ENCODE measurements around the gene RHBDD2. TPM values are rescaled to one million over a fixed set of nuclear protein-coding genes. Genes with fewer than 3 reads are reported as not detected.
A peak's percentile ranks its signal among the peaks of the same experiment; 100 is the strongest.
"Not testable (repeated sequence)": the region's sequence is repeated elsewhere in the genome, so short reads cannot be mapped to it uniquely, and the experiment has no call there.

The RHBDD2 gene
- total and polyA plus RNA-seq, 9 of the 15 experiments (the other 6 are each of a cell fraction or from before 2014, with no cell fraction given), result 3.3 to 36.7 (median 17.9) TPM

GRCh38 chr7:75833662-75834061 lies 45.2 kb upstream of the RHBDD2 start:
- intact Hi-C loops (cut with micrococcal nuclease); H3K9me3 ChIP-seq (replicated peaks; ENCODE audit: control insufficient read depth, insufficient read depth, low read depth, low read length); H2AFZ ChIP-seq (ENCODE audit: low read depth, low read length); H3K36me3 ChIP-seq (ENCODE audit: control insufficient read depth, insufficient read depth, low read length); POLR2A ChIA-PET; H4K20me1 ChIP-seq (replicated peaks; ENCODE audit: control insufficient read depth, insufficient read depth, low read length); H3K4me2 ChIP-seq (ENCODE audit: insufficient read depth, low read length); DNase-seq (ENCODE audit: extremely low read depth in 1 of 4, low spot score in 3 of 4); ATAC-seq; CTCF ChIA-PET (ENCODE audit: low intra/inter-chr PET ratio); H3K27ac ChIP-seq (ENCODE audit: extremely low read depth, low read depth, low read length); H3K79me2 ChIP-seq (ENCODE audit: control insufficient read depth, insufficient read depth, low read length); H3K9ac ChIP-seq (ENCODE audit: insufficient read depth in 1 of 2, low read depth in 2 of 2, low read length in 2 of 2); H3K27me3 ChIP-seq (ENCODE audit: control insufficient read depth in 2 of 2, insufficient read depth in 2 of 2, low read length in 2 of 2); H3K9me1 ChIP-seq (ENCODE audit: control insufficient read depth, insufficient read depth, low read length); H3K4me3 ChIP-seq; BruUV-seq (replicated peaks); in situ Hi-C loops (cut with MboI); H3K4me1 ChIP-seq (replicated peaks in 1 of 2; ENCODE audit: control insufficient read depth in 2 of 2, insufficient read depth in 2 of 2, low read length in 2 of 2); FAIRE-seq: not testable (repeated sequence)
- WGBS (ENCODE audit: insufficient coverage, low coverage, missing lambda C conversion rate), result 37% methylated on average over 6 of the region's 6 CpGs

- peak overlapping the region in 1 of 2 experiments; percentile 51; a peak in 1 of 4 replicates for H3K9ac ChIP-seq (ENCODE audit: insufficient read depth in 1 of 2, low read depth in 2 of 2, low read length in 2 of 2)
- H3K4me2 ChIP-seq (ENCODE audit: insufficient read depth, low read length), result no peak overlapping the region
- CTCF ChIA-PET (ENCODE audit: low intra/inter-chr PET ratio), result no interaction called here
- H3K9me3 ChIP-seq (replicated peaks; ENCODE audit: control insufficient read depth, insufficient read depth, low read depth, low read length), result no peaks in the 10 kb centered on the region
- no peak overlapping the region for H3K4me3 ChIP-seq
- TF ChIP-seq ZBTB33 (CRISPR knock-in tag; IDR thresholded peaks at IDR 0.05) (peak; percentile 39; the same call in 1 of the 2 replicates), POLR3A (IDR thresholded peaks at IDR 0.05; ENCODE audit: borderline replicate concordance, extremely low read depth, insufficient read depth, insufficient read length) (no peak)
- H3K36me3 ChIP-seq (ENCODE audit: control insufficient read depth, insufficient read depth, low read length), result no peaks in the 10 kb centered on the region
- BruUV-seq (replicated peaks), result no TSS peak
- FAIRE-seq, result no peak
- no peaks in the 10 kb centered on the region for H3K79me2 ChIP-seq (ENCODE audit: control insufficient read depth, insufficient read depth, low read length)
- in situ Hi-C loops (cut with MboI) (no loop called here), intact Hi-C loops (cut with micrococcal nuclease) (no loop called here)
- ATAC-seq, result peak; percentile 53
- no peaks in the 10 kb centered on the region for H3K9me1 ChIP-seq (ENCODE audit: control insufficient read depth, insufficient read depth, low read length)
- peaks cover 0 to 5% of the 10 kb centered on the region in 2 experiments; a peak in 2 of 5 replicates for H3K4me1 ChIP-seq (replicated peaks in 1 of 2; ENCODE audit: control insufficient read depth in 2 of 2, insufficient read depth in 2 of 2, low read length in 2 of 2)
- POLR2A ChIA-PET, result interaction anchor here (0.6 to 1.1 kb wide), 3 partner anchors 11 to 94 kb away, joined by 3 to 4 read pairs (median 3); no protein-coding TSS in a partner anchor
- no peak overlapping the region for H2AFZ ChIP-seq (ENCODE audit: low read depth, low read length)
- WGBS (ENCODE audit: insufficient coverage, low coverage, missing lambda C conversion rate), result 77% methylated on average over 28 of the region's 29 CpGs
- no peak overlapping the region for H3K27ac ChIP-seq (ENCODE audit: extremely low read depth, low read depth, low read length)
- H4K20me1 ChIP-seq (replicated peaks; ENCODE audit: control insufficient read depth, insufficient read depth, low read length), result no peaks in the 10 kb centered on the region
- H3K27me3 ChIP-seq (ENCODE audit: control insufficient read depth in 2 of 2, insufficient read depth in 2 of 2, low read length in 2 of 2), result peaks cover 0 to 2% of the 10 kb centered on the region in 2 experiments; a peak in 1 of 5 replicates
- no peak for DNase-seq (ENCODE audit: extremely low read depth in 1 of 4, low spot score in 3 of 4)
Measured at GRCh38 chr7:75835688-75836285, 43.0 kb upstream of the RHBDD2 start.

All from K562 (cell line).